Mucosa of gallbladder (tissue), 1 donor: Measurements from ENCODE around the gene HOOK2. TPM values are rescaled to one million over a fixed set of nuclear protein-coding genes. Genes with fewer than 3 reads are reported as not detected.

ENCODE experiments used
- DNase-seq: peaks from one replicate; pipeline ENCODE4 v3.0.0-alpha.2; 2020; ENCODE audit warnings: low spot score
- total RNA-seq: library from RNA; stranded (reverse); gene quantifications from one replicate; pipeline ENCODE4 v1.2.1, GENCODE V29; 2021
- donor health status: DM: no; HTN: no; CAD: no.

HOOK2 gene
- total RNA-seq, 1 donor from 2014 or later = 128 TPM

- DNase-seq = peak; percentile 35
These were observed 8.6 kb upstream of the HOOK2 start for GRCh38 chr19:12783849-12784393.

- no peak for DNase-seq
These were observed 8.0 kb upstream of the HOOK2 start for GRCh38 chr19:12783291-12783848.

GRCh38 chr19:12782424-12783290 is 7.3 kb upstream of the HOOK2 start:
- DNase-seq = peak; percentile 83

GRCh38 chr19:12782174-12782423 is 6.7 kb upstream of the HOOK2 start:
- DNase-seq = no peak

- DNase-seq = no peak
These were observed 4.0 kb upstream of the HOOK2 start for GRCh38 chr19:12779162-12779993.

- no peak for DNase-seq
These were observed 3.5 kb upstream of the HOOK2 start for GRCh38 chr19:12778905-12779161.

GRCh38 chr19:12778017-12778904 is 2.9 kb upstream of the HOOK2 start:
- DNase-seq = peak; percentile 57

- peak; percentile 72 for DNase-seq
These were observed 2.1 kb upstream of the HOOK2 start for GRCh38 chr19:12777217-12778016.

GRCh38 chr19:12773571-12773970 is 1.8 kb downstream of the HOOK2 start:
- no peak for DNase-seq

GRCh38 chr19:12772323-12772722 is 3.0 kb downstream of the HOOK2 start:
- DNase-seq = no peak

- no peak for DNase-seq
These were observed 4.4 kb downstream of the HOOK2 start for GRCh38 chr19:12770922-12771321.

GRCh38 chr19:12769689-12770088 is 5.7 kb downstream of the HOOK2 start:
- no peak for DNase-seq

GRCh38 chr19:12767666-12768065 is 7.7 kb downstream of the HOOK2 start:
- no peak for DNase-seq

GRCh38 chr19:12767150-12767549 is 8.2 kb downstream of the HOOK2 start:
- DNase-seq = no peak

GRCh38 chr19:12766051-12766521 is 9.3 kb downstream of the HOOK2 start:
- peak; percentile 74 for DNase-seq

GRCh38 chr19:12764698-12765097 is 10.7 kb downstream of the HOOK2 start:
- no peak for DNase-seq

- DNase-seq = no peak
These were observed 12.3 kb downstream of the HOOK2 start for GRCh38 chr19:12763100-12763499.

- no peak for DNase-seq
These were observed 15.7 kb downstream of the HOOK2 start for GRCh38 chr19:12759686-12760085.

- peak; percentile 62 for DNase-seq
These were observed 17.6 kb downstream of the HOOK2 start for GRCh38 chr19:12757544-12758274.
